HG03565 (cell line): ENCODE data around the gene ATP2A3.
"Not testable (repeated sequence)": the region's sequence is repeated elsewhere in the genome, so short reads cannot be mapped to it uniquely, and the experiment has no call there.

Experiments used
- ATAC-seq: cut with Tn5 transposase; IDR thresholded peaks from one replicate; pipeline ENCODE4 v1.9.1; 2021; ENCODE audit warnings: mild to moderate bottlenecking, moderate library complexity; ENCODE audit not compliant: unreplicated experiment

Gene ATP2A3

GRCh38 chr17:3992370-3992769 is 28.1 kb upstream of the ATP2A3 start:
- ATAC-seq: no peak

GRCh38 chr17:3991699-3992098 is 27.5 kb upstream of the ATP2A3 start:
- not testable (repeated sequence) for ATAC-seq

DNA sequence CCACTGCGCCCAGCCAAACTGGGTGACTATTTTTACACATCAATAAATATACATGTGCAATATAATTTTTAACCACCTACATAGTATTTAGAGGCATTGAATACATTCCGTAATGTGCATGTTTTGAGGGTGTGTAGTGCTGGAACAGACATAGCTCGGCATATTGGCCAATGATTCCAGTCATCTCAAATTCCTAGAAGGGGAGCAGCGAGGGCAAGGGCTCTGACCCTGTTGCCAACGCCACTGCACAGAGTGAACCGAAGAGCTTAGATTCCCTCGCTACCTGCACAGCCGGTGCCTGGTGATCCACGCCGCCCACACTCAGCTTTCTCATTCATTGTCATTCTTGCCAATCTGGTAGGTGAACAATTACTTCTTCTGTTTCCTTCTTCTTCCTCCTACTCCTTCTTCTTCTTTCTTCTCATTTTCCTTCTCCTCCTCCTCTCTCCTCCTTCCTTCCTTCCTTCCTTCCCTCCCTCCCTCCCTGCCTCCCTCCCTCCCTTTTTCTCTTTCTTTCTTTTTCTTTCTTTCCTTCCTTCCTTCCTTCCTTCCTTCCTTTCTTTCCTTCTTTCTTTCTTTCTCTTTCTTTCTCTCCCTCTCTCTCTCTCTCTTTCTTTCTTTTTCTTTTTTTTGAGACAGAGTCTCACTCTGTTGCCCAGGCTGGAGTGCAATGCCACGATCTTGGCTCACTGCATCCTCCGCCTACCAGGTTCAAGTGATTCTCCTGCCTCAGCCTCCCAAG is 26.3 kb upstream of the ATP2A3 start:
- no peak for ATAC-seq

GRCh38 chr17:3989041-3989886 is 25.0 kb upstream of the ATP2A3 start:
- ATAC-seq: no peak

DNA sequence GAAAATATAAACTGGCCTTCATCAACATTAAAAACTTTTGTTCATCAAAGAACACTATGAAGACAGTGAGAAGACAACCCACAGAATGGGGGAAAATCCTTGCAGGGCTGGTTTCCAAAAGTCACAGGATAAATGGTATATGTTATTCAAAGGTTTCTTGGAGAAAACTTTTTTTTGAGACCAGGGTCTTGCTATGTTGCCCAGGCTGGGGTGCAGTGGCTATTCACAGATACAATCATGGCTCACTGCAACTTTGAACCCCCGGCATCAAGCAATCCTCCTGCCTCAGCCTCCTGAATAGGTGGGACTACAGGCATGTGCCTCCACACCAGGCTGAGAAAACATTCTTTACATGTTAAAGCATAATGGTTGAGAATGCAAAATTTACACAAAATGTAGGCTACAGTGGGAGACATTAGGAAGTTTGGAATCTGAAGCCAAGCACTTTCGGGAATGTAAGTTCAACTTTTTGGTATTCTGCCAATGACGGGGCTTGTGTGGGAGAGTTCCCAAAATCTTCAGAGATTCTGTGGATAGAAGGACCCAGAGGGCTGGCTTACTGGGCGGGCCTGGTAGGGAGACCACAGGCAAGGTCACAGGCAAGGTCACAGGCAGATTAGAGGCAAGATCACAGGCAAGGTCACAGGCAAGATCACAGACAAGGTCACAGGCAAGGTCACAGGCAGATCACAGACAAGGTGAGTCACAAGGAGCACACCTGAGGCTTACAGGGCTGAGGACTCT is 24.2 kb upstream of the ATP2A3 start:
- ATAC-seq: no peak

GRCh38 chr17:3986939-3987335 is 22.7 kb upstream of the ATP2A3 start:
- ATAC-seq: no peak

DNA sequence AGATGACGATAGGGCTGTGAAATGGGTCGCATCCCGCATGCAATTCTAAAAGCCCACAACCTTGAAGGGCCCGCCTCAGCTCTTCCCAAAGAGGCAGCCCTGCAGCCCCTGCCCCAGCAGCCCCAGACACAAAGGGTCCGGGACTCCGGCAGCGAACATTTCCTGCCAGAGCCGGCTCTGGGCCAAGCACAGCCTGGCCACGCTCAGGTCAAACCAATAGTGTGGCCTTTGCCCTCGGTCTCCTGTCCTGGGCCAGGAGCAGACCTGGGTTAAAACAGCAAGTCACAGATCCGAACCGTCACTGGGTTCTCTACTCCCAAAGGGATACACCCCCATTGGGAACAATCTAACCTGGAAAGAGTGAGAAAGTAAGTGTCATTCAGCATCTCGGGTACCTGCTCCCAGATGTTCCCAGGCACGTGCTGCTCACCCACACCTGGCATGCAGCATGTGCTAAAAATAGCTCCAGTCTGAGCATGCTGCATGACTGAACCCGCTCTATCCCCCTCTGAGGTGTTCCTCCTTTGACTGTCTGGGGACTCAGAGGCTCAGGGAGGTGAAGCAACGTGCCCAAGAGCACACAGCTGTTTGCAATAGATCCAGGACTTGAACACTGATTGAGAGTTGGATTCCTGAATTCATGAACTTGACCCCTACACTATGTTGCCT is 22.2 kb upstream of the ATP2A3 start:
- ATAC-seq: no peak

DNA sequence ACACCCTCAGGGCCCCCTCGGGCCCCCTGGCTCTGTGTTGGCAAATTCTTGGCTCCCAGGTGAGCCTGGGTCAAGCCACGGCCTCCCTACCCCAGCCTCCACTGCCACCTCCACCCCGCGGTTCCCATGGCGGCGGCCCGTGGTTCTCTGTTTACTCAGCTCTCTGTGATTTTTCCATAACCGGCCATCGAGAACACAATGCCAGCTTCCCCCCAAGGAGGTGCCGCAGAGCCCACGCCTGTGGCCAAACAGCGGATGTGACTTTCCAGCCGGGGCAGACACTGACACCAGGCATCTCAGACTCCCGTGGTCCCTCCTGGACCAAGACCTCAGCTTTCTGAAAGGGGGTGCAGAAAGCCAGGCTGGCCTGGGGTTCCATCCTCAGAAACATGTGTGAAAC is 21.6 kb upstream of the ATP2A3 start:
- no peak for ATAC-seq

GRCh38 chr17:3983606-3984484 is 19.6 kb upstream of the ATP2A3 start:
- ATAC-seq: no peak

- no peak for ATAC-seq
Measured at GRCh38 chr17:3982541-3983017, 18.3 kb upstream of the ATP2A3 start.

DNA sequence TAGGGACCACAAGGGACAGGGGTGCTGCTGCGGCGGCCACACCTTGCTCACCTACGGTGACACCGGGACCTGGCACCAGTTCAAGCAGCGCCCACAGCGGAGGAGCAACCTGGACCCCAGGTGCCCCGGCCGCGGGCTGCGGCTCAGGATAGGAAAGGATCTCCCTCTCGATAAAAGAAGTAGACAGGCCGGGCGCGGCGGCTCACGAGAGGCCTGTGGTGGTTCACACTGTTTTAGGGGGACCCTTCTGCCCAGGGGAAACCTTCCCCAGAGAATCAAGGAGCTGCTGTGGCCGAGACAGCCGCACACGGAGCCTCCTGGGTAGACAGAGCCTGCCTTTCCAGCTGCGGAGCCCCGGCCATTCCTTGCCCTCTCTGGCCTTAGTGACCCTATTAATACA is 17.9 kb upstream of the ATP2A3 start:
- ATAC-seq: no peak

DNA sequence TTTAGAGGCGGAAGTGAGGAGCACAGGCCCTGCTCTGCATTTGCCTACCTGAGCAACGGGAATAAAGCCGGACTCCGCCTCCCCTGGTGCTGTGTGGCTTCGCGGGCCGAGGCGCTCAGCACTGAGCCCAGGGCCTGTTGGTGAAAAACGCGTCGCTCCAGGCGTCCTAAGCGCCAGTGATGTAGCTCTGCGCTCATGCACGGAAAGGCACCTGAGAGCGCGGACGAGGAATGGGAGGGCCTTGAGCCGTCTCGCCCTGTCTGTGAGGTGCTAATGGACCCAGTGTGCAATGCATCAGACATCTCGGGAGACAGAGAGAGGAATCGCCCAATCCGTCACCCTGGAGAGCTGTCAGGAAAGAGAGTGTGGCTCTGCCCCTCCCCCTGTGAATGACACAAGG is 17.2 kb upstream of the ATP2A3 start:
- ATAC-seq: no peak

DNA sequence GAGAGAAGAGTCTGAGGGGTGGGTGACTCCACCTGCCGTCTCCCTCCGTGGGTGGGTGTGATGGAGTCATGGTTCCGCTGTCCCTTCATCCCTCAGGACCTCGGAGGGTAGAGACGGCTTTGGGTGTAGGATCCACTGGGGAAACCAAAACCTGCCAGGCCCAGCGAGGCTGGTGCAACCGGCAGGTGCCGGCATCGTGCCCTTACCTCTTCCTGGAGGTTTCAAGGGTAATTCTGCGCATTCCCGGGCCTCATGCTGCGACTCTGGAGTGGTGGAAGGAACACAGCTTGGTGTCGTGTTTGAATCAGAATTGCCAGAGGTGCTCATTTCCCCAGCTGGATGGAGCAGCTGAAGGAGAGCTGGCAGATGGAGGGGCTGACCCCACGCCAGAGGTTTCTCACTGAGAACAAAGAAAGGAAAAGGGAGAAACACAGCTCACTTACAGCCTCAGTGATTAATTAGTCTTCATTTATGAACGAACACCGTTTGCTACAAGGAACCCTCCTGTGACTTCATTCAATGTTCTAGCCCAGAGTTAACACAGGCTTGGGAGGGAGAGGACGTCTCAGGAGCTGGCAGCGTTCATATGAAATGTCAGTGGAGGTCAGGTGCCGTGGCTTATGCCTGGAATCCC is 16.3 kb upstream of the ATP2A3 start:
- no peak for ATAC-seq

DNA sequence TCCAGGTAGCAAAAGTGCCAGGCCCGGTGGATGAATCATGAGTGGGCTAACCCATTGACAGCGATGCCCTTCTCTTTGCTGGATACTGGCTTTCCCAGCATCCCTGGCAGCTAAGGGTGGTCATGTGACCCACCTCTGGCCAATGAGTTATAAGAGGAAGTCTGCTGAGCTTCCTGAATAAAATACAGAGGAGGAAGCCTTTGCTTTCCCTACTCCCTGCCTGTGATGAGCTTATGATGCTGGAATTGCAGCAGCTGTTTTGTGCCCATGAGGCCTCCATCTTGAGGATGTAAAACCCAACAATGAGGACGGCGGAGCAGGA is 15.0 kb upstream of the ATP2A3 start:
- no peak for ATAC-seq

DNA sequence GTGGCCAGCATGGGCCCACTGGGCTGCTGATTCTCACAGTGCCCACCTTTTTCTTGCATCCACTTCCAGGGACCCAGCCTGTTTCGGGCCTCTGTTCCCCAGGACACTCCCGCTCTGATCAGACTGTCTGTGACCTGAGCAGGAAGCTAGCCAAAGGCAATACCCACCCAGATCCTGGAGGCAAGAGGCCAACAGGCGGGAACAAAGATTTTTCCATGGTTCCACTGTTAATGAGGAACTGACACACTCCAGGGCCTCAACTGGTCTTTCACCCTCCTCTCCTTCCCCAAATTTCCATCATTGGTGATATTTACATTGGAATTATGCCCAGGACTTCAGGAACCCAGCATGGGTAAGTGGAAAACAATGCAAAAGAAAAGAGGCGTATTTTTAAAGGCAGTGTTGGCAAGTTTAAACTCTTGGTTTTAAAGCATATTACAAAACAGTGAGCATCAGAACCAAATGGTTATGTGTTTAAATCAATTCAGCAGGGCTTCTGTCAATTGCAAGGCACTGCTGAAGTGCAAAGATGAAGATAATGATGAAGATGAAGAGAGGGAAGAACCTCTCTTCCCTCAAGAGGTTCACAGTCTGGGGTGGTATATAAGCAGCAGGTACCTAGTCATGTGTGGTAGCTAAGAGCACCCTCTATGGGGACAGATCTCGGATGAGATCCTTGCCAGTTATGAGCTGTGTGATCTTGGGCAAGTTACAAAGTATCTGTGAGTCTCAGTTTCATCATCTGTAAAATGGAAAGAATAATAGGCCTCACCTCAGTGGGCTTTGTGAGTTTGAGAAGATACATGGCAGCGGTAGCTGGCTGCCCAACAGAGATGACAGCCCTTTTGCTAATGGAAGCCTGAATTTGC is 14.4 kb upstream of the ATP2A3 start:
- no peak for ATAC-seq

DNA sequence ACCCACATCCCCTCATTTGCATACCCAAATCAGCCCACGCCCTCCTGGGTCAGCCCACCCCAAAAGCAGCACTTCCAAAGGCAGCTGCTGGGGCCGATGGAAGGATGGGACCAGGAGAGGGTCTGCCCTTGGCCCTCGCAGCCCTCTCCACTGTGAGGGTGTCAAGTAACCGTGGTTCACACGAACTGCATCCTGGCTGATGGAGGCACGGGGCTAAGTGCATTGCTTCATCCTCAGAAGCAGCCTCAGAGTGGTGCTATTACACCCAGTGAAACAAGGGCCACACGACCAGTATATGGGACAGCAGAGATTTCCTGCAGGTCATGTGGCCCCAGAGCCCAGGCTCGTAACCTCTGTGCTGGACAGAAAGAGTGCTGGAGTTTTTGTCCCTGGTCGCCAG is 13.2 kb upstream of the ATP2A3 start:
- ATAC-seq: no peak

DNA sequence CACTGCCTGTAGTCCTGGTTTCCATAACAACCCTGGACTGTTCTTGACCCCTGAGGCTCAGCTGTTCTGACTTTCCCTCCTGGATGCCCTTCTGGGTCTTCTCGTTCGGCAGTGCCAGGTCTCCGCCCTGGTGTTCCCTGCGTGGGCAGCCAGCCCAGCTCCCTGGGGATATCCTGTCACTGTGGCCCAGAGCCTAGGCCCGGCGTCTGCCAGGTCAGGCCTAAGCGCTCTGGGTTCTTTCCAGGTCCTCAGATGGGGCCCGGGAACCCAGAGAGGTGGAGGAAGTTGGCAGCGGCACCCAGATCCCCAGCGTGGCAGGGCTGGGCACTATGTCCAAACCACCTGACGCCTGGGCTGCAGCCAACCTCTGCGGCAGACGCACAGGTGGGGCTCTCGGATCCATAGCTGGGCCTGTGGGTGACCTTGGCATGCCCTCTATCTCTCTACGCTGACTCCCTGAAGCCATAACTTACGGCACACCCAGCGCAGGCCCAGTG is 12.5 kb upstream of the ATP2A3 start:
- ATAC-seq: no peak

DNA sequence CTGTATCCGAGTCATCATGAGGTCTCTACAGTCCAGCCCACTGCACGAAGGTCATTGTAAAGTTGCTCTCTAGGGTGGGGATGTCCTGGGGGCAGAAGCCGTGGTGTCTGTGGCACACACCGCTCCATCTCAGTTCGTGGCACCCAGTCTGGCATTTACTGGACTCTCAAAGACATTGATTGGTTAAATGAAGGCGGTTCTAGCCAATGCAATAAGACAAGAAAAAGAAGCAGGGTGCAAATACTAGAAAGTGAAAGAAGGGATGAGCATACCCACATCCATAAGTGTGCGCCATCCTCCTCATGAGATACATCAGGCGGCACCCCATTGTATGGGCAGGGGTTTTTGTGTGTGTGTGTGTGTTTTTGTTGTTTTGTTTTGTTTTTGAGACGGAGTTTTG is 10.7 kb upstream of the ATP2A3 start:
- no peak for ATAC-seq
